Activated T-cell treated with anti-CD3 and anti-CD28 coated beads, Interleukin-2, amount 50 U/mL, for 48 hours (primary cell): ENCODE results near the gene CRYGN.

Source experiments
- DNase-seq, 2 experiments: peaks; one replicate each; pipeline ENCODE4 v3.0.0-alpha.2; 2020

CRYGN gene

DNA sequence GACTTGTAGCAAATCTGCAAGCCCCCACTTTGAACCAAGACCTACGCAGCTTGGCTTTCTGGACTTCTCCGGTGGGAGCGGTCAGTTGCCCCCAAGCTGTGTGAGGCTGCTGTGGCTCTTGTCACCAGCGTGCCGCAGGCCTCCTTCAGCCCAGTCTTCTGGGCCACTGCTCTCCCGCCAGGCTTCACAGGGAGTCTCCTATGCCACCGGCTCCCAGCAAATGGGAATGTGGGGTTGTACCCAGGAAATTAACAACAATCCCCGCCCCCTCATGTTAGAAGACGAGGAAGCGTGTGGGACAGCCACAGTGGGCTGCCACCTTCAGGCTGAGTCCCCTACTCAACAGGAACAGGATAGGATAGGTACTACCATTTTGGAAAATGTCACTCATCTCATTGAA lies 34.4 kb downstream of the CRYGN start:
- DNase-seq, result no peak

DNA sequence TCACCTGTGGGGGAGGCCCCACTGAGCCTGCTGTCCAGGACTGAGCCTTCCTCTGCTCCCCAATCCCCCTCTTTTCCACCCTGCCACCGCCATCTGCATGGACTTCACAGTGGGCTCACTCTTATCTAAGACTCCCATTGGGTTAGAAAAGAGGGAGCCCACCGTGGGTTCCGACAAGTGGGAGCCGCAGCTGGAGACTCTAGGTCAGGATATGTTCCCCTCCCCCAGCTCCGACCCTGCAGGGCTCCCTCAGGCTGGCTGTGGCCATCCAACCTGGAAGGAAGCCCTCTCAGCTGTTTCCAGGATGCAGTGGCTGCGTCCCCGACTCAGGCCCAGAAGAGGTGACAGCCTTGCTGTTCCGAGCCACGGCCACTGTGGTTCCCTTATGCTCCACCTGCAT lies 34.9 kb downstream of the CRYGN start:
- no peak for DNase-seq

DNA sequence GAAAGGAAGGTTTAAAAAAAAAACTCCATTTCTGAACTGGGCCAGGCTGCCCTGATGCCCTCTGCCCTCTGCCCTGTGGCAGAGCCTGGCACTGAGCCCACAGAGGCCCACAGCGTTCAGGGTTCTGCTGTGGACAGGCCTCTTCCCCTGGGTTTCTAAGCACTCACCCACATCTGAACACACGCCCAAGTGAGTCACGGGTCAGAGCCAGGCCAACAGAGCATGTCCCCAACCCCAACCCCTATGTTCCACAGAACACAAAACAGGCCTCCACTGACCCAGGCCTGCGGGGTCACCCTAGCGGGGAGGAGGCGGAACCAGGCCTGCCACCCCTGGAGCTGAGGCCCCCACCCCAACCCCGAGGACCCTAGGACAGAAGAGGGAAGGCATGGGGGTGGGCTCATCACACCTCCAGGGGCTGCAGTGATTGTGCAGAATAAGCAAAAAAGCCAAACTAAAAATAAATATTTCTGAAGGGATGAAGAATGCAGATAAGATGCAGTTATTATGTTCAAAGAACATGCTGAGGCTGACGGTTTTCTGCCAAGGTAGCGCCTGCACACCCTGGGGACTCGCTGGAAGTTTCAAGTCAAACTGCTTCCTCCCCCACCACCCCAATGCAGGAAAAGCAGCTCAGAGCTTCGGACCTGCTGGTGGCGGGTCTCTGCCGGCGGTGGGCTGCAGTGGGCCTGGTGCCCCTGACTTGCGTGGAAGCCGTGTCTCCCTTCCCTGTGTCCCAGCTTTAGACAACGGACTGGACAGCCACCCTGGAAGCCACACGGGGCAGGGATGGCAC lies 35.5 kb downstream of the CRYGN start:
- DNase-seq, result no peak

DNA sequence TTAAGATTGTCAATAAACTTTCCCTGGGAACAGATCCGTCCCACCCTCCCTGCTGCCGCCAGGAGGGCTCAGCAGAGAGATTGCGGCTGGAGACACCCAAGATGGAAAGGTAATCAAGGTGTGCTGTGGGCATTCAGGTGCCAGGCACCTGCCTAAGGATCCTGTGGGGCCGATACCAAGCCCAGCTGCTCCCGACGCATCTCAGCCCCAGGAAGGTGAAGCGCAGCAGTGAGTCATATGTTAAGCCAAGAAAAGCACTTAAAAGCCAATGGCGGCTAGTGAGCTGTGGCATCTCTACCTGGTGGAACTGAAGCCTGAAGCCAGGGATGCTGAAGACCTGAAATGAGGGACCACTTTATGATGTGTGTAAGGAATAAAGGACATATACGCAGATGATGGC lies 36.2 kb downstream of the CRYGN start:
- DNase-seq, result no peak

DNA sequence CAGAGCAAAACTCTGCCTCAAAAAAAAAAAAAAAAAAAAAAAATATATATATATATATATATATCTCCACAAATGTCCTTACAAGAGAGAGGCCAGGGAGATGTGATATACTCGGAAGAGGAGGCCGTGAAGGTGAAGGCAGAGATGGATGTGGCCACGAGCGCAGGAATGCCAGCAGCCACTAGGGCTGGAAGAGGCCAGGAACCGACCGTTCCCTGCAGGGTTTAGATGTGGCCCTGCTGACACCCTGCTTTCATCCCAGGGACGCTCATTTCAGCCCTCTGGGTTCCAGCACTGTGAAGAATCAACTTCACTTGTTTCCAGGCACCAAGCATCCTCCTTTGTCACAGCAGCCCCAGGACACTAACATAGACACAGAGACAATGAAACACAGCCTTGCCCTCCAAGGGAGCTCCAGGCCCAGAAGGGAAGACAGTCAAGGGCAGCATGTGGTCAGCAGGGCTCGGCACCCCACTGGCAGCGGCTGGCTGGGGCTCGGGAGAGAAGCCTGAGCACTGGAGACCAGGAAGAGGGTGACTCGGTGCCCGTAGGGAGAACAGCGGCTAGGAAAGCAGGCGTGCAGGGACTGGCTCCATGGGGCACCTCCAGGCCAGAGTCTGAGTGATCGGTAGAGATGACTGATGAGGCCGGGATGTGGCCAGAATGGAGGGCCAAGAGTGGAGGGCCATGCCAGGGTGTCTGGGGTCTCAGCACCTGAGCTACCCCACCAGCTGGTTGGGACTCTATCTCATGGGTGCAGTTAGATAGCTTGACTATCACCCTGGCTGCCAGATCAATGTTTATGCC lies 37.7 kb downstream of the CRYGN start:
- DNase-seq, result no peak

DNA sequence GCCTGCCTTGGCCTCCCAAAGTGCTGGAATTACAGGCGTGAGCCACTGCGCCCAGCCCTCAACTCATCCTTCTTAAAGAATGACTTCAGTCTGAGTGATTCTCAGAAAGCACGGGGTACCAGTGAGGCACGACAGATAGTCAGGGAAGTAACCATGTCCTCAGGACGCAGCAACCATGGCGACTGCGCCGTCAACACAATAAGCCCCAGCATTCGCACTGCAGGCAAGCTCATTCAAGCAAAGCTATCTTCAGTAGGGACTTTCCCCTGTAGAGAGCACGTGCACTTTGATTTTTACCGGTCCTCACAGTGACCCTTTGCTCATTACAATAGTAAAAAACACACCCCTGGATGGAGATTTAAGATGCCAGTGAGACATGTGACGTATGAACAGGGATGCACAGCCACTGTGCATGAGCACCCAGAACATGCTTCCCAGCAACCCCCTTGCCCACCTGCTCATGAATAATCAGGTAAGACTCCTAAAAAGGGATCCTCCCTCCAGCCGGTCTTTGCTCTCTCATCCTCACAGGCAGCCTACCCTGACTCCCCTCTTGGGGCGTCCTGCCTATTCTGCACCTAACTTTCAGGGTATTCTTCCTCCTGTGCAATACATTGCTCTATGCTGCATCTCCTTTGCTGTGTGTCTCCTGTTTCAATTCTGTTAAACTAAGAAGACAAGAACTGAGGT lies 39.2 kb downstream of the CRYGN start:
- DNase-seq, result no peak

DNA sequence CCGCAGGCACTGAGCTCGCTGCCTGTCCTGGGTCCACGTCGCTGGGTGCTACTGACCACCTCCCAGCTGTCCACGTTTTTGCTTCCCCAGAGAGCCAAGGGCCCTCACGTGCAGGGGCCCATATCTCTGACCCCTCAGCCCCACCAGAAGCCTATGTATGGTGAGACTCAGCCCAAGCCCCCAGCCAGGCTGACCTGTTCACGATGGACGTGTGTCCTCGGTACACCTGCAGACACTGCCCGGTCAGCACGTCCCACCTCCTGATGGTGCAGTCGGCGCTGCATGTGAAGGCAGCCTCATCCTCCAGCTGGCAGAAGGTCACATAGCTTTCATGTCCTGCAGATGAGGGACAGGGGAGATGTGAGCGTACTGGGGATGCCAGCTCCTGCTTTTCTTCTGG lies 40.0 kb downstream of the CRYGN start:
- no peak for DNase-seq

DNA sequence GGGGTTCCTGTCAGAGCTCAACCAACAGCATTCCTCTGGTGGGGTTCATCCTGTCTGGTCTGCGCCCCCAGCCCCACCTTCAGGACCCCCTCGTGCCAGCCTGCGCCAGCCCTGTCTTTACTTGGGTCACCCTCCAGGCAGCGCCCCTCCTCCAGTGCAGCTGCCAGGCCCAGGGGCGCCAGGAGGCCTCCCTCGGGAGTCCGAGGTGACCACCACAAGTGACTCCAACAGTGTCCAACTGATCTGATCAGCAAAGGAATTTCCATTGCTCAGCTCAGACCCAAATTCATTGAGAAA lies 40.7 kb downstream of the CRYGN start:
- no peak for DNase-seq

DNA sequence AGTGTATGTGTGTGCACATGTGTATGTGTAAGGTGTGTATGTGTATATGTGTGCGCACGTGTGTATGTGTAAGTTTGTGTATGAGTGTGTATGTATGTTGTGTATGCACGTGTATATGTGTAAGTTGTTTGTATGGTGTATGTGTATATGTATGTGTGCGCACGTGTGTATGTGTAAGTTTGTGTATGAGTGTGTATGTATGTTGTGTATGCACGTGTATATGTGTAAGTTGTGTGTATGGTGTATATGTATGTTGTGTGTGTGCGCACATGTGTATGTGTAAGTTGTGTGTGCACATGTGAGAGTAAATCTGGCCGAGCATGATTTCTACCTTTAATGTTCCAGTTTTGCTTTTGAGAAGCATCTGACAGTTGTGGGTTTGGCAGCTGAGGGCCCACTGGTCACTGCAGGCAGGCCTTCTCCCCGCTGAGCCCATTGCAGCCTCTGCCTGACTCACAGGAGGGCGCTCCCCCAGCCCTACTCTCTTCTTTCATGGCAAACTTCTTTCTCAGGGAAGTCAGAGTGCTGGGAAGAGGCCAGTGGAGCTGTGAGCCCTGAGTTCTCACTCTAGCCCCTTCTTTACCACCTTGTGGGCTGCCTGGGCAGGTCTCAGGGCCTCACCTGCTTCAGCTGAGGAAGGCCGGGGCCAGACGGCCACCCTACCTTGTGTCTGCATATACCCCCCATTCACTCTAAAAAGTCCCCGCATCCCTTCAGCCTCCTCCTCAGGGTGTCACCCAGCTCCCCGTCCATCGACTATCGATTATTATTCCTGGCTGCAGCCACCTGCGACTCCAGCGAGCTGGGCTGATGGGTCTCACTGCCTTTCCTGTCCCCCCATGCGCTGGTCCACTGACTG lies 41.3 kb downstream of the CRYGN start:
- no peak for DNase-seq

DNA sequence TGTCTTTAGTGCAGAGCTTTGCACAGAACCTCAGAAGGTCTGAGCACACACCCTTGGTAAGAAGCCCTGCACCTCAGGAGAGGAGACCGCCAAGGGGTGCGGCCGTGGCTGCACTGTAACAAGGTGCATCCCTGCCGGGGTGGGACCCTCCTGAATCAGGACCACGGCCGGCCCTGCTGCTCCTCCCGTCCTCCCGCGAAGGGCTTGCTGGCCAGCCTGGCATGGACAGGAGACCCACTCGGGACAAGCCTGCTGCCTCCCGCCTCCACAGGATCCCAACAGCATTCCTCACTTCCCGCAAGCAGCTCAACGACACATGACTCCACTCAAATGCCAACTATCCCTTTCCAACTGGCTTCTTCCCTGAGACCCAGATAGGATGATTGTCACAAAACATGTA lies 42.9 kb downstream of the CRYGN start:
- DNase-seq, result no peak

DNA sequence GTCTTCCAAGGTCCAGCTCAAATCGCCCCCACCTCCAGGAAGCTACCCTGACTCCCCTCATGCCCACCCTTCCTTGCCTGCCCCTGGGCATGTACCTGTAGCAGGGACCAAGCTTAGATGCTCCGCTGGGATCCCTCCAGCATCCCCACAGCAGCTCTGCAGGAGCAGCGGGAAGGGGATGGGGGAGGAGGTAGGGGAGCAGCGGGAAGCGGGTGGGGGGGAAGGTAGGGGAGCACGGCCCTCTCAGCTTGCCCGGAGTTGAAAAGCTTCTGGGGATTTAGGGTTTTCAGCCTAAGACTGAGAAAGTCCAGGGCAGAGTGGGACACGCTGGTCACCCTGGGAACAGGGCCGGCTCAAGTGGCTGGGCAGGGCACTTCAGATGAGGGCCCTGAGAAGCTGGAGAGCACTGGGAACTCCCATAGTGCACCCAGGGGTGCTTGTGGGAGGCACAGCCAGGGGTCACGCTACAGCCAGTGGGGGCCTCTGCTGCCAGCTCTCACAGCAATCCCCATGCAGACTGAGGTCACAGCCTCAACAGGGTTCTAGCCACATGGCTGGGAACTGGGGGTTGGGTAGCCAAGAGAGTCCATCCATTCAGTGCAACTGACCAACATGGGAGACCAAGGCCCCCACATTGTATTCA lies 43.5 kb downstream of the CRYGN start:
- DNase-seq, result no peak

DNA sequence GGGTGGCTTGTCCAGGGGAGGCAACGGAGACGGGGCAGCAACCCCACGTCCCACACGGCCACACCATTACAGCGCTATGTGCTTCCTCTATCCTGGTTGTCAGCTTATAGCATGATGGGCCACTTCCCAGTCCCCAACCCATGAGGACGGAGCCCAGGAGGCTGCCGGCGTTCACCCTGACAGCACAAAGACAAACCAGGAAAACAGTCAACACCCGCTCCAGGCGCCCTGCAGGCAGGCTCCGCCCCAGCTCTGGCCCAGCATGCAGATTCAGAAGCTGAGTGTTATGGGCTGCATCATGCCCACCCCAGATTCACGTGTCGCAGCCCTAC lies 44.9 kb downstream of the CRYGN start:
- DNase-seq, result no peak

DNA sequence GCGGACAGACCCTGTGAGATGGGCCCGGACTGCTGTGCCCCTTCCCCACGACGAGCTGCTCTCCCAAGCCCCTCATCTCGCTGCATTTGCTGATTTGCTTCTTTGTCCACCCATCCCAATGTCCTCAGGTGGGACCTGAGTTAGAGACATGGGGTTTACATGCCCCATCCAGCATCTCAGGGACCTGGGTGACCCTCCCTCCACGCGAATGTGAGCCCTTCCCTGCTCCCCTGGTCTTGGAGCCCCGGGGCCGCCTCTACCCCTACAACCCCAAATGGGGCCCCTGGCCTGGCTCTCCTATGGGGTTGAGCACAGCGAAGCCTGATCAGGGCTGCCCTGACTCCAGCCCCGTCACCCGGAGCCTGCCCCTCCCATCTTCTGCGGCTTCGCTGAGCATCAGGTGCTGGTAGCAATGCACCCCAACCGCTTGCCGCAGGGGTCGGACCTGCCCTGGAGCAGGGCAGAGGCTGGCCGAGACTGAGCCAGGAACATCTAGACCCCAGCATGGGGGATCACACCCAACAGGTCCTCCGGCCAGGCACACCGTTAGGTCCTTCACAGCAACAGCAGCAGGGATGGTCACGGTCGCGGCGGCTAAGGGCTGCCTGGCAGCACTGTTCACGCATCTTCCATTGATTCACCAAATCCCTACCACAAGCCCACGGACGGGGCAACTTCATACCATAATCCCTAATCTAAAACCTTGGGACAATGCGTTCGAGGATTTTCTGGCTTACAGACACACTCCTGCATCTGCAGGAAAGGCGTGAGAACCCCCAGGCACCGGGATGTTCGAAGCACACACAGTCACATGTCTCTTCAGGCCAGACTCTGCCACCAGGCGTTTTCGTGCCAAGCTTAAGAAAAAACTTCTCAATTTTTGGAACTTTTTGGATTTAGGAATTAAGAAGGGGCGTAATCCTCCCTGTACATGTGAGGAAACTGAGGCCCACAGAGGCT lies 45.6 kb downstream of the CRYGN start:
- no peak for DNase-seq

DNA sequence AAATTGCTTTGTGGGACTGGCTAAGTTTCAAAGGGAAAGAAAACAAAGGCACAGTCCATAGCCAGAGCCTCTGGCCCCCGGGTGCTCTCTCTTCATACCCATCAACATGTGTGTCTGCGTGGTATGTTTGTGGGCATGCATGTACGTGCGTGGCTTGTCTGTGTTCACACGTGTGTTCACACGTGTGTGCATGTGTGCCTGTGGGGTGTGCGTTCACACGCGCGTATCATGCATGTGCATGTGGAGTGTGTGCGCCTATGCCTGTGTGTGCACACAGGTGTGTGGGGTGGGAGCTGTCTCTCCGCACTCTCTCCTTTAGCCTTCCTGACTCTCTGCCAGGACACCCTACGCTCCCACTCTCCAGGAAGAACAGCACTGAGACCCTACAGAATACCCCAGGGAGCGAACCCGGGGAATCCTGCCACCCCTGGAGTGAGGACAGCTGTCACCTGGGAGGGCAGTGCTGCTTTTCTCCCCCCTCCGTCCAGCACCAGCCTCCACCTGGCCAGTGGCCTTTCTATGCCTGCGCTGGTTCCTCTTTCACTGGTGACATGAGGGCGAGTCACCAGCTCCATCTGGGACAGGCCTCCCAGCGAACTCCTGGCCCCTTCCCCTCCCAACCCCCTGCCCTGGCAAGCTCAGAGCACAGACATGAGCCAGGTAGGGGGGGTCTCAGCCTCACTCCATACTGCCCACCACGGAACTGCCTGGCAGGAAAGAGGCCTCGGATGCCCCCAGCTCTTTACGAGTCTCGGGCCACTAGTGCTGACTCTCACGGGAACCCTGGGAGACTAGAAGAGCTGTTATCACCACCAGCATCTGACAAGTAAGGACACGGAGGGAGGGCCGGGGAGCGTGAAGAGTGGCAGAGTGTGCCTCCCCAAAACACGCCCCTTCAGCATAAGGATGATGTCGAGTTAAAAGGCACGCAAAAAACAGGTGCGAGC lies 46.6 kb downstream of the CRYGN start:
- no peak for DNase-seq

DNA sequence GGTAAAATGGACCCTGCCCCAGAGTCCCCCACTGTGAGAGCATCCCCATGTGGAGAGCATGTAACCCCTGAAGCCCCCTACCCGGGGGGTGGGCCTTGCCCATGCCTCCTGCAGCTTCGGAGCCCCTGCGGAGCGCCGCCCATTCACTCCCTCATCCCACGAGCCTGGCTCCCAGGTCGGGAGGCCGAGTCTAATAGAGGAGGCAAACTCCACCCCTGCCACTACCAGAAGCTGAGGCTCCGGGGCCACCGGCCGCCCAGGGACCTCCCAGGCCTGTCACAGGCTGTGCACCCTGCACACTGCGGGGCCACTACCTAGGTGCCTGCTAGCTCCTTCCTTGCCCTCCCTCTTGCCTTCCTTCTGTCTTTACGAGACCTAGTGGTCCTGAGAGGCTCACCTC lies 47.5 kb downstream of the CRYGN start:
- DNase-seq, result no peak

DNA sequence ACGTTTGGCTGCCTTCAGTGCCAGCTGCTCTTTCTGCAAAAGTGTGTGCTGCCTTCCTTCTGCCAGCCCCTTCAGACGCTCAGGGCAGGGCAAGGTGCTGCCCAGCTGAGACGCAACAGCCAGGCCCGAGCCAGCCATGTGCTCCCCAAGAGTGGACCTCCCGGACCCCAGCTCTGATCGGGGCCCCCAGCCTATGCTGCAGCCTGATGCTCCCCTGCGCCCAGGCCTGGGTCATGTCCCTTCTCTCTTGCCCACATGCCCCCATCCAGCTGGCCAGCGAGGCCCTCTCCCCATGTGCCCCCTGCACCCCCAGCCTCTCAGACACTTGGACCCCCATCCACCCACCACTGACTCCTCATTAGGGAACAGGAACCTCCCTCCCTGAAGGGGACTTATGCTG lies 47.9 kb downstream of the CRYGN start:
- DNase-seq, result no peak

DNA sequence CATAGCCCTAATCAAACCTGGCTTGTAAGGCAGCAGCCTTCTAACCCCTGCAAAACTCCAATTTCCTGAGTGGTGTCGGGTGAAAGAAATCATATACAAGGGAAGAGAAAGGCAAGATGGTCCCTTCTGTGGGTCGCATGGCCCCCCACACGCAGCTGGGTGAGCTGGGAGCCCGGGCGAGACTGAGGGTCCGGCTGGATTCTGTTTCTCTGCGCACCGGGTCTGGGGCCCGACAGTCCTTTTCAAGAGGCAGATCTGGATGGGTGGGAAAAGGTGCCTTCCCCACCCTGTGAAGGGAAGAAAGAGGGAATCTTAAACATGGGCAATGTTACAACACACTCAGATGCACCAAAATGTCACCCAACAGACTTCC lies 48.6 kb downstream of the CRYGN start:
- no peak for DNase-seq

DNA sequence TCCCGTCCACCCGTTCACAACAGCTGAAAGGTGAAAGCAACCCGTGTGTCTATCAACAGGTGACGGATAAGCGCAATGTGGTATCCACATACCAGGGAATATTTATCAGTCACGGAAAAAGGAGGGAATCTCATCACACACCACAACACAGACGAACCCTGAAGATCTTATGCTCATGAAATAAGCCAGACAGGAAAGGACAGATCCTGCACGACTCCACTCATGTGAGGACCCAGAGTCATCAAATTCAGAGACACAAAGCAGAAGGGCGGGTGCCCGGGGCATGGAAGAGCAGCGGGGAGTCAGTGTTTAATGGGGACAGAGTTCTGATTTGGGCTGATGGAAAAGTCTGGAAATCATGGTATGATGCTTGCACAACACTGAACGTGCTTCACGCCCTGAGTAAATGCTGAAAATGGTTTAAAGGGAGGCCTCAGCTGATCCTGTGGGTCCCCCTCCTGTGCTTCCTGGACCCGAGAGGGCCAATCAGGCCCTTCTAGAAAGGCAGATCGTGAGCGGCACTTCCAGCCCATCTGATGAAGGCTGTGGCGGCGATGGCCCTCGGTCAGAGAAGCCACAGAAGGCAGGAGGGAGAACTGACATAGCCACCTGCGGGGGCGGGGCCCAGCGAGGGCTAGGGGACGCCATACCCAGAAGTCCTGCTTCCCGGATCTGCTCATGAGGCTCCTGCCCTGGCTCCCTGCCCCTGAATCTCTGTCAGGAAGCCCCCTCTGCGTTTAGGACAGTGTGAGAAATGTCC lies 49.2 kb downstream of the CRYGN start:
- DNase-seq, result no peak

DNA sequence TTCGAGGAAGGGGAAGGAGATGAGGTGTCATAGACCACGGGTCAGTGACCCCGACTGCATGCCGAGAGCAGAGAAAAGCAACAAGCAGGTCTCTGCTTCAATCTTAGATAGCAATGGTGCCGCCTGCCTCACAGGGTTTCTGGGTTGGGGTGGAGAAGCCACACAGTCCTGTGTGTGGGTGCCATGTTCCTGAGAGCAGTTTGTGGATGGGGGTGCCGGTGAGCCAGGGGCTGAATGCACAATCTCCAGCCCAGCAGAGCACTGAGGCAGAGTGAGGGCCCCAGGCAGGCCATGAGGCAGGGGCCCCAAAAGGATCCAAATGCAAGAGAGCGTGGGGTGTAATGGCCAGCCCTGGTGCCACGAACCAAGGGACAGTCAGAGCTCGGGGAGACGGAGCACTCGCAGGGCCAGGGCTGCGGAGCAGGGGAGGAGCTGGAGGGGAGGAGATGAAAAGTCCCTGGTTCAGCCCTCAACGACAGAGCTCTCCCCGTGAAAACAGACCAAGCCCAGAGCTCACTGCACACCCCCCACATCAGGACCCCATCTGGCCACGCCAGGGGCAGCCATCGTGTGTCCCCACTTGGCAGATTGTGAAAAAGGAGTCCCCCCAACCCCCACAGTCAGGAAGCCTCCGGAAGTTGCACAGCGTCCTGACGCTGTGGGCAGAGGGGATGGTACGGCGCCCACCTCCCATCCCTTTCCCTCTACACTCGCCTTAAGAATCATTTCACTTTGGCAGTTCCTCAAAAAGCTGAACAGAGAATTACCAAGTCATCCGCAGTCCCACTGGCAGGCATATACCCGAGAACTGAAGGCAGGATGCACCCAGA lies 50.0 kb downstream of the CRYGN start:
- no peak for DNase-seq
